GM23338 (cell line): Measurements from ENCODE around the gene ZDHHC3. TPM values are rescaled to one million over a fixed set of nuclear protein-coding genes. Genes with fewer than 3 reads are reported as not detected.

Experiments
- ATAC-seq: fragments of 200-7000 bp; cut with Tn5 transposase; 3 replicates; pipeline ENCODE4 v1.9.1; 2020
- DNase-seq: peaks from one replicate; pipeline ENCODE4 v3.0.0-alpha.2; 2015; ENCODE audit warnings: low spot score
- H2AFZ ChIP-seq: fragments of 200-600 bp; sonication (generic); 2 replicates; pipeline ENCODE4 v1.8.0; 2016; ENCODE audit warnings: antibody characterized with exemption, mild to moderate bottlenecking, moderate library complexity
- H3F3A ChIP-seq: fragments of 200-600 bp; sonication (generic); replicated peaks from 2 replicates; pipeline ENCODE4 v1.8.0; 2017; ENCODE audit warnings: antibody characterized with exemption, mixed run types, low read depth
- H3K27ac ChIP-seq: fragments of 200-600 bp; sonication (generic); 2 replicates; pipeline ENCODE4 v1.6.1; 2016; ENCODE audit warnings: low read depth
- H3K27me3 ChIP-seq: fragments of 200-600 bp; sonication (generic); 2 replicates; pipeline ENCODE4 v1.8.0; 2016; ENCODE audit warnings: mild to moderate bottlenecking, mixed run types, moderate library complexity; ENCODE audit not compliant: insufficient read depth
- H3K36me3 ChIP-seq: fragments of 200-600 bp; sonication (generic); 2 replicates; pipeline ENCODE4 v1.8.0; 2016; ENCODE audit warnings: mild to moderate bottlenecking; ENCODE audit not compliant: insufficient read depth
- H3K4me1 ChIP-seq: fragments of 200-600 bp; sonication (generic); 2 replicates; pipeline ENCODE4 v1.8.0; 2016; ENCODE audit warnings: mild to moderate bottlenecking, moderate library complexity; ENCODE audit not compliant: insufficient read depth
- H3K4me2 ChIP-seq: fragments of 200-600 bp; sonication (generic); 2 replicates; pipeline ENCODE4 v1.7.1; 2017; ENCODE audit warnings: mixed run types
- H3K4me3 ChIP-seq: fragments of 200-600 bp; sonication (generic); 2 replicates; pipeline ENCODE4 v1.6.1; 2016; ENCODE audit warnings: mixed run types
- H3K79me2 ChIP-seq: fragments of 200-600 bp; sonication (generic); replicated peaks from 2 replicates; pipeline ENCODE4 v1.8.0; 2017; ENCODE audit warnings: mild to moderate bottlenecking; ENCODE audit not compliant: insufficient read depth
- H3K9me2 ChIP-seq: fragments of 200-600 bp; sonication (generic); 2 replicates; pipeline ENCODE4 v1.8.0; 2017; ENCODE audit not compliant: insufficient read depth
- H4K20me1 ChIP-seq: fragments of 200-600 bp; sonication (generic); replicated peaks from 2 replicates; pipeline ENCODE4 v1.8.0; 2017; ENCODE audit warnings: mild to moderate bottlenecking; ENCODE audit not compliant: insufficient read depth
- H3K27ac Mint-ChIP-seq: 2 replicates; pipeline ENCODE4 v1.8.0; 2020; ENCODE audit warnings: inconsistent platforms, mild to moderate bottlenecking, moderate library complexity, mixed read lengths
- H3K27me3 Mint-ChIP-seq: 3 replicates; pipeline ENCODE4 v1.8.0; 2022; ENCODE audit warnings: low read depth, mild to moderate bottlenecking, moderate library complexity, mixed read lengths, inconsistent platforms; ENCODE audit not compliant: insufficient read depth, poor library complexity
- H3K36me3 Mint-ChIP-seq: 3 replicates; pipeline ENCODE4 v1.8.0; 2021; ENCODE audit warnings: low read depth, mild to moderate bottlenecking, inconsistent platforms, moderate library complexity, mixed read lengths
- H3K4me1 Mint-ChIP-seq: 3 replicates; pipeline ENCODE4 v1.8.0; 2020; ENCODE audit warnings: mild to moderate bottlenecking, inconsistent platforms, mixed read lengths
- H3K4me3 Mint-ChIP-seq: 3 replicates; pipeline ENCODE4 v1.8.0; 2021; ENCODE audit warnings: moderate library complexity, mild to moderate bottlenecking, inconsistent platforms, mixed read lengths
- H3K9me3 Mint-ChIP-seq: 3 replicates; pipeline ENCODE4 v1.8.0; 2020; ENCODE audit warnings: moderate library complexity, mild to moderate bottlenecking, inconsistent platforms, mixed read lengths
- CREB1 ChIP-seq: fragments of 250-450 bp; sonication (Bioruptor Pico); IDR thresholded peaks from 2 replicates; pipeline ENCODE4 v1.5.0; 2020; ENCODE audit warnings: low read depth, mild to moderate bottlenecking, moderate library complexity
- EZH2 ChIP-seq: fragments of 200-600 bp; sonication (generic); IDR thresholded peaks from one replicate; pipeline ENCODE4 v1.8.0; 2017; ENCODE audit warnings: antibody characterized with exemption, mild to moderate bottlenecking, low read depth; ENCODE audit not compliant: unreplicated experiment
- EZH2phosphoT487 ChIP-seq: fragments of 200-600 bp; sonication (generic); IDR thresholded peaks from one replicate; pipeline ENCODE4 v1.8.1; 2018; ENCODE audit warnings: antibody characterized with exemption; ENCODE audit not compliant: unreplicated experiment
- JUNB ChIP-seq: IDR thresholded peaks from one replicate; pipeline ENCODE4 v1.6.1; 2016; ENCODE audit warnings: antibody characterized with exemption; ENCODE audit not compliant: unreplicated experiment
- NANOG ChIP-seq: IDR thresholded peaks from 2 replicates; pipeline ENCODE4 v1.6.1; 2016; ENCODE audit warnings: antibody characterized with exemption, borderline replicate concordance
- POLR2AphosphoS5 ChIP-seq: IDR thresholded peaks from 2 replicates; pipeline ENCODE4 v1.6.1; 2016; ENCODE audit warnings: antibody characterized with exemption, low read depth
- STAT1 ChIP-seq: IDR thresholded peaks from one replicate; pipeline ENCODE4 v1.6.1; 2016; ENCODE audit warnings: antibody characterized with exemption; ENCODE audit not compliant: unreplicated experiment
- ZNF114 ChIP-seq: fragments of 250-450 bp; sonication (Bioruptor Pico); IDR thresholded peaks from 2 replicates; pipeline ENCODE4 v1.5.0; 2020; ENCODE audit warnings: mild to moderate bottlenecking, moderate library complexity
- ZNF331 ChIP-seq: fragments of 250-450 bp; sonication (Bioruptor Pico); IDR thresholded peaks from 2 replicates; pipeline ENCODE4 v1.5.0; 2020; ENCODE audit warnings: low read depth, mild to moderate bottlenecking, moderate library complexity
- polyA plus RNA-seq: library from polyadenylated mRNA; unstranded; fragments of >200 nt; fragmentation: Nextera tagmentation; extraction: Ambion mirVana; gene quantifications from 2 replicates; pipeline ENCODE4 v1.2.1, GENCODE V29; 2016
- total RNA-seq: library from RNA; depleted of rRNA; stranded (reverse); fragments of >200 nt; shearing (Covaris generic); gene quantifications from 2 replicates; pipeline ENCODE4 v1.2.3, GENCODE V29; 2014
- TF ChIP-seq, protein P1 (sequence below): fragments of 250-450 bp; sonication (Bioruptor Pico); IDR thresholded peaks from 2 replicates; pipeline ENCODE4 v1.5.0; 2020; ENCODE audit warnings: mild to moderate bottlenecking, moderate library complexity
- TF ChIP-seq, protein P2 (sequence below): IDR thresholded peaks from one replicate; pipeline ENCODE4 v1.6.1; 2018; ENCODE audit warnings: antibody characterized with exemption; ENCODE audit not compliant: unreplicated experiment
- TF ChIP-seq, protein P3 (sequence below), 2 experiments: fragments of 200-600 bp in 1 of 2; sonication (generic) in 1 of 2; conservative IDR thresholded peaks; 2 replicates each; pipeline versions ENCODE4 v1.5.1 to v1.6.1; 2016 to 2017; ENCODE audit warnings: antibody characterized with exemption in 2 of 2, low read depth in 2 of 2, mild to moderate bottlenecking in 2 of 2, moderate library complexity in 1 of 2
- TF ChIP-seq, protein P4 (sequence below): IDR thresholded peaks from 2 replicates; pipeline ENCODE4 v1.6.1; 2016; ENCODE audit warnings: antibody characterized with exemption

ZDHHC3 gene
- total and polyA plus RNA-seq, 2 experiments from 2014 or later, result 28.9 to 84.2 TPM

DNA sequence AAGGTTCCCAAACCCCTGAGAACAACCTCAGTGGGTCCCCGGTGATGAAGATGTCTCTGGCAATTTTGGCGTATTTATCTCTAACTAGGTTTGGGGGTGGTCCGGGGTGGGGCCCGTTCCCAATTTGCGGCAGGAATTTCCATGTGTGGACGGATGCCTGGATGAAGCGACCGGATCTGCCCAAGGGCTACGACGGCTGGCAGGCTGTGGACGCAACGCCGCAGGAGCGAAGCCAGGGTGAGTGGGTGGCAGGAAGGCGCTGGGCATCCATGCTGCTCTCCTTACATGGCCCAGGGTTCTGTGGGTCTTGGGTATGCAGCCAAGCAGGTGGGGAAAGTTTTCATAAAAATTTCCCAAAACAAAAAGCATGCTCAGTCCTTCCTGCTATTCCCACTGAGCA is 72.2 kb downstream of the ZDHHC3 start:
- peaks cover 3% of the 10 kb centered on the region; the same call in 1 of the 3 replicates for H3K9me3 Mint-ChIP-seq
- H3K27ac ChIP-seq, result no peak overlapping the region
- H3K4me3 Mint-ChIP-seq, result no peak overlapping the region

More for the DNA sequence above, 72.2 kb downstream of the ZDHHC3 start:
- no peak overlapping the region for H3K27ac Mint-ChIP-seq
- no peak overlapping the region for H3K4me3 ChIP-seq
- no peak overlapping the region for H2AFZ ChIP-seq
- no peaks in the 10 kb centered on the region for H3F3A ChIP-seq
- TF ChIP-seq JUNB, result no peak
- TF ChIP-seq, protein P1, sequence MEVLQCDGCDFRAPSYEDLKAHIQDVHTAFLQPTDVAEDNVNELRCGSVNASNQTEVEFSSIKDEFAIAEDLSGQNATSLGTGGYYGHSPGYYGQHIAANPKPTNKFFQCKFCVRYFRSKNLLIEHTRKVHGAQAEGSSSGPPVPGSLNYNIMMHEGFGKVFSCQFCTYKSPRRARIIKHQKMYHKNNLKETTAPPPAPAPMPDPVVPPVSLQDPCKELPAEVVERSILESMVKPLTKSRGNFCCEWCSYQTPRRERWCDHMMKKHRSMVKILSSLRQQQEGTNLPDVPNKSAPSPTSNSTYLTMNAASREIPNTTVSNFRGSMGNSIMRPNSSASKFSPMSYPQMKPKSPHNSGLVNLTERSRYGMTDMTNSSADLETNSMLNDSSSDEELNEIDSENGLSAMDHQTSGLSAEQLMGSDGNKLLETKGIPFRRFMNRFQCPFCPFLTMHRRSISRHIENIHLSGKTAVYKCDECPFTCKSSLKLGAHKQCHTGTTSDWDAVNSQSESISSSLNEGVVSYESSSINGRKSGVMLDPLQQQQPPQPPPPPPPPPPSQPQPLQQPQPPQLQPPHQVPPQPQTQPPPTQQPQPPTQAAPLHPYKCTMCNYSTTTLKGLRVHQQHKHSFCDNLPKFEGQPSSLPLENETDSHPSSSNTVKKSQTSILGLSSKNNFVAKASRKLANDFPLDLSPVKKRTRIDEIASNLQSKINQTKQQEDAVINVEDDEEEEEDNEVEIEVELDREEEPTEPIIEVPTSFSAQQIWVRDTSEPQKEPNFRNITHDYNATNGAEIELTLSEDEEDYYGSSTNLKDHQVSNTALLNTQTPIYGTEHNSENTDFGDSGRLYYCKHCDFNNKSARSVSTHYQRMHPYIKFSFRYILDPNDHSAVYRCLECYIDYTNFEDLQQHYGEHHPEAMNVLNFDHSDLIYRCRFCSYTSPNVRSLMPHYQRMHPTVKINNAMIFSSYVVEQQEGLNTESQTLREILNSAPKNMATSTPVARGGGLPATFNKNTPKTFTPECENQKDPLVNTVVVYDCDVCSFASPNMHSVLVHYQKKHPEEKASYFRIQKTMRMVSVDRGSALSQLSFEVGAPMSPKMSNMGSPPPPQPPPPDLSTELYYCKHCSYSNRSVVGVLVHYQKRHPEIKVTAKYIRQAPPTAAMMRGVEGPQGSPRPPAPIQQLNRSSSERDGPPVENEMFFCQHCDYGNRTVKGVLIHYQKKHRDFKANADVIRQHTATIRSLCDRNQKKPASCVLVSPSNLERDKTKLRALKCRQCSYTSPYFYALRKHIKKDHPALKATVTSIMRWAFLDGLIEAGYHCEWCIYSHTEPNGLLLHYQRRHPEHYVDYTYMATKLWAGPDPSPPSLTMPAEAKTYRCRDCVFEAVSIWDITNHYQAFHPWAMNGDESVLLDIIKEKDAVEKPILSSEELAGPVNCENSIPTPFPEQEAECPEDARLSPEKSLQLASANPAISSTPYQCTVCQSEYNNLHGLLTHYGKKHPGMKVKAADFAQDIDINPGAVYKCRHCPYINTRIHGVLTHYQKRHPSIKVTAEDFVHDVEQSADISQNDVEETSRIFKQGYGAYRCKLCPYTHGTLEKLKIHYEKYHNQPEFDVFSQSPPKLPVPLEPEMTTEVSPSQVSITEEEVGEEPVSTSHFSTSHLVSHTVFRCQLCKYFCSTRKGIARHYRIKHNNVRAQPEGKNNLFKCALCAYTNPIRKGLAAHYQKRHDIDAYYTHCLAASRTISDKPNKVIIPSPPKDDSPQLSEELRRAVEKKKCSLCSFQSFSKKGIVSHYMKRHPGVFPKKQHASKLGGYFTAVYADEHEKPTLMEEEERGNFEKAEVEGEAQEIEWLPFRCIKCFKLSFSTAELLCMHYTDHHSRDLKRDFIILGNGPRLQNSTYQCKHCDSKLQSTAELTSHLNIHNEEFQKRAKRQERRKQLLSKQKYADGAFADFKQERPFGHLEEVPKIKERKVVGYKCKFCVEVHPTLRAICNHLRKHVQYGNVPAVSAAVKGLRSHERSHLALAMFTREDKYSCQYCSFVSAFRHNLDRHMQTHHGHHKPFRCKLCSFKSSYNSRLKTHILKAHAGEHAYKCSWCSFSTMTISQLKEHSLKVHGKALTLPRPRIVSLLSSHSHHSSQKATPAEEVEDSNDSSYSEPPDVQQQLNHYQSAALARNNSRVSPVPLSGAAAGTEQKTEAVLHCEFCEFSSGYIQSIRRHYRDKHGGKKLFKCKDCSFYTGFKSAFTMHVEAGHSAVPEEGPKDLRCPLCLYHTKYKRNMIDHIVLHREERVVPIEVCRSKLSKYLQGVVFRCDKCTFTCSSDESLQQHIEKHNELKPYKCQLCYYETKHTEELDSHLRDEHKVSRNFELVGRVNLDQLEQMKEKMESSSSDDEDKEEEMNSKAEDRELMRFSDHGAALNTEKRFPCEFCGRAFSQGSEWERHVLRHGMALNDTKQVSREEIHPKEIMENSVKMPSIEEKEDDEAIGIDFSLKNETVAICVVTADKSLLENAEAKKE (CRISPR knock-in tag), result no peak
- no peak for TF ChIP-seq ZNF331 (CRISPR knock-in tag)
- TF ChIP-seq, protein P2, sequence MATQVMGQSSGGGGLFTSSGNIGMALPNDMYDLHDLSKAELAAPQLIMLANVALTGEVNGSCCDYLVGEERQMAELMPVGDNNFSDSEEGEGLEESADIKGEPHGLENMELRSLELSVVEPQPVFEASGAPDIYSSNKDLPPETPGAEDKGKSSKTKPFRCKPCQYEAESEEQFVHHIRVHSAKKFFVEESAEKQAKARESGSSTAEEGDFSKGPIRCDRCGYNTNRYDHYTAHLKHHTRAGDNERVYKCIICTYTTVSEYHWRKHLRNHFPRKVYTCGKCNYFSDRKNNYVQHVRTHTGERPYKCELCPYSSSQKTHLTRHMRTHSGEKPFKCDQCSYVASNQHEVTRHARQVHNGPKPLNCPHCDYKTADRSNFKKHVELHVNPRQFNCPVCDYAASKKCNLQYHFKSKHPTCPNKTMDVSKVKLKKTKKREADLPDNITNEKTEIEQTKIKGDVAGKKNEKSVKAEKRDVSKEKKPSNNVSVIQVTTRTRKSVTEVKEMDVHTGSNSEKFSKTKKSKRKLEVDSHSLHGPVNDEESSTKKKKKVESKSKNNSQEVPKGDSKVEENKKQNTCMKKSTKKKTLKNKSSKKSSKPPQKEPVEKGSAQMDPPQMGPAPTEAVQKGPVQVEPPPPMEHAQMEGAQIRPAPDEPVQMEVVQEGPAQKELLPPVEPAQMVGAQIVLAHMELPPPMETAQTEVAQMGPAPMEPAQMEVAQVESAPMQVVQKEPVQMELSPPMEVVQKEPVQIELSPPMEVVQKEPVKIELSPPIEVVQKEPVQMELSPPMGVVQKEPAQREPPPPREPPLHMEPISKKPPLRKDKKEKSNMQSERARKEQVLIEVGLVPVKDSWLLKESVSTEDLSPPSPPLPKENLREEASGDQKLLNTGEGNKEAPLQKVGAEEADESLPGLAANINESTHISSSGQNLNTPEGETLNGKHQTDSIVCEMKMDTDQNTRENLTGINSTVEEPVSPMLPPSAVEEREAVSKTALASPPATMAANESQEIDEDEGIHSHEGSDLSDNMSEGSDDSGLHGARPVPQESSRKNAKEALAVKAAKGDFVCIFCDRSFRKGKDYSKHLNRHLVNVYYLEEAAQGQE, result no peak
- TF ChIP-seq POLR2AphosphoS5, result no peak
- TF ChIP-seq EZH2, result no peak
- no peak for TF ChIP-seq CREB1 (CRISPR knock-in tag)
- TF ChIP-seq, protein P3, sequence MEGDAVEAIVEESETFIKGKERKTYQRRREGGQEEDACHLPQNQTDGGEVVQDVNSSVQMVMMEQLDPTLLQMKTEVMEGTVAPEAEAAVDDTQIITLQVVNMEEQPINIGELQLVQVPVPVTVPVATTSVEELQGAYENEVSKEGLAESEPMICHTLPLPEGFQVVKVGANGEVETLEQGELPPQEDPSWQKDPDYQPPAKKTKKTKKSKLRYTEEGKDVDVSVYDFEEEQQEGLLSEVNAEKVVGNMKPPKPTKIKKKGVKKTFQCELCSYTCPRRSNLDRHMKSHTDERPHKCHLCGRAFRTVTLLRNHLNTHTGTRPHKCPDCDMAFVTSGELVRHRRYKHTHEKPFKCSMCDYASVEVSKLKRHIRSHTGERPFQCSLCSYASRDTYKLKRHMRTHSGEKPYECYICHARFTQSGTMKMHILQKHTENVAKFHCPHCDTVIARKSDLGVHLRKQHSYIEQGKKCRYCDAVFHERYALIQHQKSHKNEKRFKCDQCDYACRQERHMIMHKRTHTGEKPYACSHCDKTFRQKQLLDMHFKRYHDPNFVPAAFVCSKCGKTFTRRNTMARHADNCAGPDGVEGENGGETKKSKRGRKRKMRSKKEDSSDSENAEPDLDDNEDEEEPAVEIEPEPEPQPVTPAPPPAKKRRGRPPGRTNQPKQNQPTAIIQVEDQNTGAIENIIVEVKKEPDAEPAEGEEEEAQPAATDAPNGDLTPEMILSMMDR (conservative IDR thresholded peaks at IDR 0.05; ENCODE audit: low read depth in 2 of 2), result no peak
- TF ChIP-seq, protein P4, sequence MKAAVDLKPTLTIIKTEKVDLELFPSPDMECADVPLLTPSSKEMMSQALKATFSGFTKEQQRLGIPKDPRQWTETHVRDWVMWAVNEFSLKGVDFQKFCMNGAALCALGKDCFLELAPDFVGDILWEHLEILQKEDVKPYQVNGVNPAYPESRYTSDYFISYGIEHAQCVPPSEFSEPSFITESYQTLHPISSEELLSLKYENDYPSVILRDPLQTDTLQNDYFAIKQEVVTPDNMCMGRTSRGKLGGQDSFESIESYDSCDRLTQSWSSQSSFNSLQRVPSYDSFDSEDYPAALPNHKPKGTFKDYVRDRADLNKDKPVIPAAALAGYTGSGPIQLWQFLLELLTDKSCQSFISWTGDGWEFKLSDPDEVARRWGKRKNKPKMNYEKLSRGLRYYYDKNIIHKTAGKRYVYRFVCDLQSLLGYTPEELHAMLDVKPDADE, result no peak
- no peak for TF ChIP-seq STAT1
- TF ChIP-seq EZH2phosphoT487, result no peak
- no peak for TF ChIP-seq ZNF114 (CRISPR knock-in tag)
- no peak for TF ChIP-seq NANOG
- no peak overlapping the region for H3K4me2 ChIP-seq
- no peaks in the 10 kb centered on the region for H3K36me3 ChIP-seq
- no peaks in the 10 kb centered on the region; the same call in 2 of the 3 replicates for H3K36me3 Mint-ChIP-seq
- ATAC-seq (no peak), DNase-seq (no peak)
- H3K27me3 Mint-ChIP-seq, result peaks cover 11% of the 10 kb centered on the region
- no peaks in the 10 kb centered on the region for H3K79me2 ChIP-seq
- H3K4me1 Mint-ChIP-seq, result peaks cover 12% of the 10 kb centered on the region
- H4K20me1 ChIP-seq, result no peaks in the 10 kb centered on the region
- H3K9me2 ChIP-seq, result no peaks in the 10 kb centered on the region
- no peaks in the 10 kb centered on the region; the same call in 1 of the 2 replicates for H3K4me1 ChIP-seq
- H3K27me3 ChIP-seq, result no peaks in the 10 kb centered on the region
